Measurements from ENCODE around the gene SEC16A. TPM values are rescaled to one million over a fixed set of nuclear protein-coding genes. Genes with fewer than 3 reads are reported as not detected.
A peak's percentile ranks its signal among the peaks of the same experiment; 100 is the strongest.

SEC16A gene
- total RNA-seq, 8 experiments from 2014 or later, result 21.8 to 59.1 (median 35.0) TPM

DNA sequence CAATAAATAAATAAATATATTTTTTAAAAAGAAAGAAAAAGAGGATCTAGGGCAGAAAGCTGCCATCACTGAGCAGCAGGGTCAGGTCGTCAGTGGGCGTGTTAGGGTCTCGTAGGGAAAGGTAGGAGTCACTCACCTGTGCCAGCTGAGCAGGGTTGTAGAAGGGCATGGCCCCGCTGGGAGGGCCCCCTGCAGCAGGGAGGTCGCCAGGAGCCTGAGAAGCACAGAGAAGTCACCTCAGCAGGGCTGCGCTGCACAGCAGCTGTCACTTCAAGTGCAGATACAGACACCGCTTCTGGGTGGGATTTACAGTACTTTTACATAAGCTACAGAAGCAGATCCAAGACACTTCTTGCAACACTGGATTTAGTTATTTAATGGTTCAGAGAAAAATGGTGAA lies 39.2 kb downstream of the SEC16A start:
- WGBS, 10 experiments, result 80 to 100% (median 87%) methylated on average over 1 to 6 of the region's 7 CpGs; no CpG with 5 or more reads in 4 of the 10 experiments
- in situ Hi-C loops (cut with MboI; ENCODE audit: low pct_unique_long_range_greater_than_20kb in 2 of 9, low sequenced_read_pairs in 9 of 9, unreplicated experiment in 9 of 9), result no loop called here
- peaks cover 3 to 9% of the 10 kb centered on the region in 2 donors for H3K4me1 ChIP-seq (replicated peaks in 1 of 2)
- ATAC-seq (replicated peaks in 6 of 8), result no peak
- no peak overlapping the region for H3K27ac ChIP-seq
- no peak overlapping the region for H3K4me3 ChIP-seq

DNA sequence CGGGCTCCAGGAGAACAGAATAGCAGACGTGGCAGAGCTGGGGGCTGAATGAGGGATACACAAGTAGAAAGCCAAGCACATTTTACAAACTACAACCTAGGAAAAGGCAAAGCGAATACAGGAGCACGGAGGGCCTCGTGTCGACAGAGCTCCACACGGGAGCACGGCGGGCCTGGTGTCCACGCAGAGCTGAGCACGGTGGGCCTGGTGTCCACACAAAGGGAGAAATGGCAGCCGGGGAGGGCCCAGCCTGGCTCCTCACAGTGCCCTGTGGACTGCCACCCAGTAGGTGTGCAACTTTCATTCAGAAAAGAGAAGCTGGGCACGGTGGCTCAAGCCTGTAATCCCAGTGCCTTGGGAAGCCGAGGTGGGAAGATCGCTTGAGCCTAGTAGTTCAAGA lies 39.8 kb downstream of the SEC16A start:
- H3K4me3 ChIP-seq, result no peak overlapping the region
- in situ Hi-C loops (cut with MboI; ENCODE audit: low pct_unique_long_range_greater_than_20kb in 2 of 9, low sequenced_read_pairs in 9 of 9, unreplicated experiment in 9 of 9), result no loop called here
- no peak for ATAC-seq (replicated peaks in 6 of 8)
- 50 to 100% (median 92%) methylated on average over 1 to 7 of the region's 15 CpGs; no CpG with 5 or more reads in 6 of the 10 experiments for WGBS, 10 experiments
- H3K27ac ChIP-seq, result no peak overlapping the region
- peaks cover 3 to 10% of the 10 kb centered on the region in 2 donors for H3K4me1 ChIP-seq (replicated peaks in 1 of 2)

DNA sequence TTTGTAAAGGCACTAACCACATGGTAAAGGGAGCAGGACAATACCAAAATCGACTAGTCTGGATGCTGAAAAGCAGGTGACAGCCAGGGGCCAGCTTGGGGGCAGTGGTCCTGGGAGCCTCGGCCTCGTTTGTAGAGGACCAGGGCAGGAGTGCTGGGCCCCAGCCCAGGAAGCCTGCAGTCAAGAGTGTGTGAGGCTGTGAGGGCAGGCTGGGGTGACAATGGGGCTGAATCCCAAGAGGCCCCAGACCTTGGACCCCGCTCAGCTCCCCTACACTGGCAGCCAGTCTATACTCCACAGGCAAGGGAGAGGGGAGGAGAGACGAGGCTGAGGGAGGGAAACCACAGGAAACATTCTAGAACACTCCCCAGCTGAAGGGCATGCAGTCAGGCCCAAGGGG lies 40.6 kb downstream of the SEC16A start:
- Histone ChIP-seq H3K4me1 (replicated peaks in 1 of 2) (peaks cover 11 to 19% of the 10 kb centered on the region in 2 donors), H3K27ac (no peak overlapping the region), H3K4me3 (no peak overlapping the region)
- WGBS, 10 experiments, result 58 to 90% (median 80%) methylated on average over 1 to 2 of the region's 5 CpGs; no CpG with 5 or more reads in 5 of the 10 experiments
- in situ Hi-C loops (cut with MboI; ENCODE audit: low pct_unique_long_range_greater_than_20kb in 2 of 9, low sequenced_read_pairs in 9 of 9, unreplicated experiment in 9 of 9), result no loop called here
- ATAC-seq (replicated peaks in 6 of 8), result no peak

- no peak overlapping the region for H3K27ac ChIP-seq
- H3K4me1 ChIP-seq (replicated peaks in 1 of 2), result peaks cover 16 to 23% of the 10 kb centered on the region in 2 donors
- H3K4me3 ChIP-seq, result no peak overlapping the region
- ATAC-seq (replicated peaks in 6 of 8), result no peak
- in situ Hi-C loops (cut with MboI; ENCODE audit: low pct_unique_long_range_greater_than_20kb in 2 of 9, low sequenced_read_pairs in 9 of 9, unreplicated experiment in 9 of 9), result no loop called here
- 71 to 100% (median 94%) methylated on average over 2 to 8 of the region's 17 CpGs; no CpG with 5 or more reads in 5 of the 10 experiments for WGBS, 10 experiments
Observed at GRCh38 chr9:136441681-136442245, 41.1 kb downstream of the SEC16A start.

DNA sequence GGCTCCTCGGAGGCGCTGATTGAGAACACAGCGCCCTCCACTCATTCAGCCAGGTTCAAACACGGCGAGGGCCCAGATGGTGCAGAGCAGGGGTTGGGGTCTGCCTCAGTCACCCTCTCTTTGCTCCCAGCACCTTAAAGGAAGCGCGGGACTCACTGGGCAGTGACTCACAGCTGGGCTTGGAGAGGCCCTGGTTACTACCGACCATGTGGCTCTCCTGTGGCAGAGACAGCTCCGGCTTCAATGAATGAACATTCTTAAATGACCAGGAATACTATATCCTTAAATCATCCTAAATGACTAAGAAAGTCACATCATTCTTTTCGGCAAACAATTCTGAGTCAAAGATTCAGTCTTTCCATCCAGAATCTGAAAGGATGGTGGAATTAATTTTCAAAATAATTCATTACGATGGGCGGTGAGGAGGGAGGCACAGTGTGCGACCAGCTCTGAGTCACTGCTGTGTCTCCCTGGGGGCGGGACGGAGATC lies 41.6 kb downstream of the SEC16A start:
- 62 to 100% (median 82%) methylated on average over 1 to 5 of the region's 15 CpGs; no CpG with 5 or more reads in 2 of the 10 experiments for WGBS, 10 experiments
- Histone ChIP-seq H3K27ac (no peak overlapping the region), H3K4me1 (replicated peaks in 1 of 2) (peaks cover 20 to 23% of the 10 kb centered on the region in 2 donors), H3K4me3 (no peak overlapping the region)
- ATAC-seq (replicated peaks in 6 of 8), result no peak
- in situ Hi-C loops (cut with MboI; ENCODE audit: low pct_unique_long_range_greater_than_20kb in 2 of 9, low sequenced_read_pairs in 9 of 9, unreplicated experiment in 9 of 9), result no loop called here

- peaks cover 20 to 23% of the 10 kb centered on the region in 2 donors for H3K4me1 ChIP-seq (replicated peaks in 1 of 2)
- peak within 1 kb of the TSS; percentile 44 to 70 for H3K27ac ChIP-seq
- ATAC-seq (replicated peaks in 6 of 8), result peak; percentile 63 to 85 (median 82)
- 0 to 50% (median 8%) methylated on average over 2 to 16 of the region's 90 CpGs; no CpG with 5 or more reads in 3 of the 10 experiments for WGBS, 10 experiments
- H3K4me3 ChIP-seq, result peak within 1 kb of the TSS; percentile 49 to 98 (median 85)
- in situ Hi-C loops (cut with MboI; ENCODE audit: low pct_unique_long_range_greater_than_20kb in 2 of 9, low sequenced_read_pairs in 9 of 9, unreplicated experiment in 9 of 9), result no loop called here
Observed at GRCh38 chr9:136439481-136440408, 43.1 kb downstream of the SEC16A start, which contains the start of gene INPP5E. TSS of gene INPP5E (minus strand) at chr9:136439845. CDS start at chr9:136439419, 426 bp downstream.

- in situ Hi-C loops (cut with MboI; ENCODE audit: low pct_unique_long_range_greater_than_20kb in 2 of 9, low sequenced_read_pairs in 9 of 9, unreplicated experiment in 9 of 9), result no loop called here
- peak overlapping the region in 1 of 2 donors; percentile 70 for H3K27ac ChIP-seq
Observed at GRCh38 chr9:136438548-136439480, 44.0 kb downstream of the SEC16A start.

GRCh38 chr9:136437839-136438547 lies 44.8 kb downstream of the SEC16A start:
- peak overlapping the region; percentile 49 to 98 (median 85) for H3K4me3 ChIP-seq
- 5 to 61% (median 37%) methylated on average over 2 to 18 of the region's 37 CpGs; no CpG with 5 or more reads in 3 of the 10 experiments for WGBS, 10 experiments
- in situ Hi-C loops (cut with MboI; ENCODE audit: low pct_unique_long_range_greater_than_20kb in 2 of 9, low sequenced_read_pairs in 9 of 9, unreplicated experiment in 9 of 9), result no loop called here
- H3K4me1 ChIP-seq (replicated peaks in 1 of 2), result peaks cover 20 to 23% of the 10 kb centered on the region in 2 donors
- ATAC-seq (replicated peaks in 6 of 8), result peak in 1 of 8 experiments; percentile 18
- no peak overlapping the region for H3K27ac ChIP-seq

More at GRCh38 chr9:136438548-136439480, 44.0 kb downstream of the SEC16A start:
- Histone ChIP-seq H3K4me1 (replicated peaks in 1 of 2) (peaks cover 20 to 23% of the 10 kb centered on the region in 2 donors), H3K4me3 (peak overlapping the region; percentile 49 to 98 (median 85))
- 0 to 10% (median 0%) methylated on average over 1 to 5 of the region's 91 CpGs; no CpG with 5 or more reads in 7 of the 10 experiments for WGBS, 10 experiments
- ATAC-seq (replicated peaks in 6 of 8), result peak; percentile 26 to 52 (median 40)

DNA sequence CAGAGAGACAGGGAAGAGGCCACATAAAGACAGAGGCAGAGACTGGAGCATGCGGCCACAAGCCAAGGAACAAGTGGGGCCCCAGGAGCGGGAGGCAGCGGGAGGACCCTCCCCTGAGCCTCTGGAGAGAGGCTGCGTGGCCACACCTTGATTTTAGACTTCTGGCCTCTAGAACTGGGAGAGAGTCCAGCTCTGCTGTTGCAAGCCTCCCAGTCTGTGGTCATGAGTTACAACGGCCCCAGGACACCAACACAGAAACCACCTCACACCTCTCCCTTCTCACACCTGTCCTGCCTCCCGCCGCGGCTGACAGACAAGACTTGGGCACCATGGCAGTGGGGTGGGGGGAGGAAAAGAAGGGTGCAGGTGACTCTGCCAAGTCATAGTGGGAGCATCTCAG lies 45.4 kb downstream of the SEC16A start:
- in situ Hi-C loops (cut with MboI; ENCODE audit: low pct_unique_long_range_greater_than_20kb in 2 of 9, low sequenced_read_pairs in 9 of 9, unreplicated experiment in 9 of 9), result no loop called here
- peak overlapping the region; percentile 5 to 98 (median 74) for H3K4me3 ChIP-seq
- WGBS, 10 experiments, result 60 to 81% (median 70%) methylated on average over 1 to 4 of the region's 8 CpGs; no CpG with 5 or more reads in 5 of the 10 experiments
- ATAC-seq (replicated peaks in 6 of 8), result peak in 2 of 8 experiments; percentile 1 to 8
- peaks cover 20 to 23% of the 10 kb centered on the region in 2 donors for H3K4me1 ChIP-seq (replicated peaks in 1 of 2)
- no peak overlapping the region for H3K27ac ChIP-seq

GRCh38 chr9:136436055-136436634 lies 46.7 kb downstream of the SEC16A start:
- no peak overlapping the region for H3K4me3 ChIP-seq
- WGBS, 10 experiments, result 80 to 100% (median 96%) methylated on average over 1 to 12 of the region's 25 CpGs; no CpG with 5 or more reads in 2 of the 10 experiments
- in situ Hi-C loops (cut with MboI; ENCODE audit: low pct_unique_long_range_greater_than_20kb in 2 of 9, low sequenced_read_pairs in 9 of 9, unreplicated experiment in 9 of 9), result no loop called here
- no peak for ATAC-seq (replicated peaks in 6 of 8)
- H3K27ac ChIP-seq, result no peak overlapping the region
- peaks cover 20 to 23% of the 10 kb centered on the region in 2 donors for H3K4me1 ChIP-seq (replicated peaks in 1 of 2)

GRCh38 chr9:136434580-136435169 lies 48.2 kb downstream of the SEC16A start:
- in situ Hi-C loops (cut with MboI; ENCODE audit: low pct_unique_long_range_greater_than_20kb in 2 of 9, low sequenced_read_pairs in 9 of 9, unreplicated experiment in 9 of 9), result no loop called here
- ATAC-seq (replicated peaks in 6 of 8), result no peak
- no CpG with 5 or more reads among the region's 17 CpGs for WGBS, 10 experiments
- peaks cover 14 to 17% of the 10 kb centered on the region in 2 donors for H3K4me1 ChIP-seq (replicated peaks in 1 of 2)
- no peak overlapping the region for H3K27ac ChIP-seq
- H3K4me3 ChIP-seq, result no peak overlapping the region

Data from motor neuron (in vitro differentiated cells).